Endothelial cell of umbilical vein (primary cell): ENCODE results near the gene TMEM128. TPM values are rescaled to one million over a fixed set of nuclear protein-coding genes. Genes with fewer than 3 reads are reported as not detected.

Source experiments
- BruUV-seq: library from RNA; stranded (reverse); fragments of 400-500 nt; replicated peaks from 2 replicates; lab custom pipeline; 2021; lab: Mats Ljungman, UMichigan
- CTCF ChIA-PET: fragments of 300-600, 350-600 bp; sonication (Branson Sonifier 250); formaldehyde crosslinking; loops from one replicate; lab custom pipeline; 2021; ENCODE audit warnings: antibody characterized with exemption, inconsistent platforms; lab: Charles Lee
- POLR2A ChIA-PET: fragments of 300-600, 350-600 bp; sonication (Branson Sonifier 250); formaldehyde crosslinking; loops from one replicate; lab custom pipeline; 2021; ENCODE audit warnings: antibody characterized with exemption, inconsistent platforms; lab: Charles Lee
- DNase-seq: peaks from one replicate; pipeline ENCODE4 v3.0.0-alpha.2; 2011; ENCODE audit warnings: low read depth, low spot score
- FAIRE-seq: peaks from 2 replicates; lab custom pipeline; 2011; peaks lifted over from hg19 to GRCh38; lab: Jason Lieb, UNC
- H2AFZ ChIP-seq: 2 replicates; pipeline ENCODE4 v1.6.0; 2012; ENCODE audit warnings: low read depth, low read length, control low read depth, inconsistent platforms
- H3K27ac ChIP-seq: 2 replicates; pipeline ENCODE4 v1.5.1; 2011; ENCODE audit warnings: low read depth, mild to moderate bottlenecking, control low read depth, low read length, moderate library complexity; ENCODE audit not compliant: insufficient read depth
- H3K27me3 ChIP-seq, 2 experiments: 2 replicates each; pipeline versions ENCODE4 v1.6.0 to v1.6.1; 2011; ENCODE audit warnings: low read length in 2 of 2, mixed read lengths in 1 of 2; ENCODE audit not compliant: control insufficient read depth in 2 of 2, insufficient read depth in 2 of 2
- H3K36me3 ChIP-seq, 2 experiments: 2 replicates in 1 of 2; 3 replicates in 1 of 2; pipeline ENCODE4 v1.5.1; 2011; ENCODE audit warnings: low read length in 2 of 2, mild to moderate bottlenecking in 1 of 2, moderate library complexity in 1 of 2; ENCODE audit not compliant: control insufficient read depth in 2 of 2, insufficient read depth in 2 of 2; ENCODE audit errors: extremely low read depth in 1 of 2
- H3K4me1 ChIP-seq: 3 replicates; pipeline ENCODE4 v1.5.1; 2011; ENCODE audit warnings: mild to moderate bottlenecking, low read length; ENCODE audit not compliant: control insufficient read depth, insufficient read depth; ENCODE audit errors: extremely low read depth
- H3K4me2 ChIP-seq: 2 replicates; pipeline ENCODE4 v1.6.1; 2011; ENCODE audit warnings: low read length, control low read depth, mixed read lengths; ENCODE audit not compliant: insufficient read depth
- H3K4me3 ChIP-seq, 3 experiments: fragments of 200-600 bp in 1 of 3; sonication (generic), shearing (Covaris generic) in 1 of 3; replicated peaks in 1 of 3; 2 replicates each; pipeline ENCODE4 v1.5.1; 2011 to 2016; ENCODE audit warnings: control low read depth in 3 of 3, low read length in 3 of 3, mild to moderate bottlenecking in 2 of 3, inconsistent platforms in 1 of 3, low read depth in 1 of 3, moderate library complexity in 1 of 3; ENCODE audit not compliant: insufficient read depth in 1 of 3
- H3K79me2 ChIP-seq: 2 replicates; pipeline ENCODE4 v1.6.0; 2012; ENCODE audit warnings: low read length, inconsistent platforms; ENCODE audit not compliant: control insufficient read depth, insufficient read depth
- H3K9ac ChIP-seq: replicated peaks from 2 replicates; pipeline ENCODE3; 2011; ENCODE audit warnings: low read length, control low read depth; ENCODE audit not compliant: insufficient read depth; ENCODE audit errors: extremely low read depth
- H3K9me1 ChIP-seq: replicated peaks from 3 replicates; pipeline ENCODE4 v1.6.0; 2011; ENCODE audit warnings: mild to moderate bottlenecking, low read length; ENCODE audit not compliant: control insufficient read depth, insufficient read depth; ENCODE audit errors: extremely low read depth
- H3K9me3 ChIP-seq: replicated peaks from 2 replicates; pipeline ENCODE4 v1.5.1; 2012; ENCODE audit warnings: low read length, inconsistent platforms; ENCODE audit not compliant: control insufficient read depth, insufficient read depth
- H4K20me1 ChIP-seq: replicated peaks from 2 replicates; pipeline ENCODE3; 2011; ENCODE audit warnings: mild to moderate bottlenecking, low read length; ENCODE audit not compliant: control insufficient read depth, insufficient read depth; ENCODE audit errors: extremely low read depth
- FOS ChIP-seq: IDR thresholded peaks from 2 replicates; pipeline ENCODE4 v1.6.1; 2011; ENCODE audit warnings: mild to moderate bottlenecking, low read length, moderate library complexity, borderline replicate concordance; ENCODE audit not compliant: insufficient read depth
- GATA2 ChIP-seq: IDR thresholded peaks from 2 replicates; pipeline ENCODE4 v1.7.0; 2011; ENCODE audit warnings: low read depth, mild to moderate bottlenecking, moderate library complexity, mixed read lengths, low read length; ENCODE audit not compliant: insufficient read length, insufficient read depth
- JUN ChIP-seq: IDR thresholded peaks from 2 replicates; pipeline ENCODE4 v1.6.1; 2011; ENCODE audit warnings: borderline replicate concordance, low read depth; ENCODE audit not compliant: insufficient read length, insufficient read depth
- MAX ChIP-seq: IDR thresholded peaks from 2 replicates; pipeline ENCODE4 v1.6.1; 2011; ENCODE audit not compliant: insufficient read depth, insufficient read length
- MYC ChIP-seq: IDR thresholded peaks from one replicate; pipeline ENCODE4 v1.6.1; 2011; ENCODE audit warnings: mild to moderate bottlenecking, low read depth, low read length
- POLR2A ChIP-seq: IDR thresholded peaks from 2 replicates; pipeline ENCODE4 v1.6.1; 2012; ENCODE audit warnings: low read depth, mild to moderate bottlenecking, control low read depth, low read length
- POLR2AphosphoS5 ChIP-seq: IDR thresholded peaks from 2 replicates; pipeline ENCODE4 v1.6.1; 2012; ENCODE audit warnings: low read depth, mild to moderate bottlenecking, control low read depth, low read length, moderate library complexity; ENCODE audit not compliant: insufficient read depth
- dilution Hi-C: fragments of 300-500 bp; cut with MboI; formaldehyde crosslinking; loops from one replicate; pipeline ENCODE4 v1.15.0; 2019; ENCODE audit warnings: low sequenced_read_pairs; ENCODE audit not compliant: extremely low pct_ligation_motif_present
- intact Hi-C: fragments of 100-400 bp; cut with micrococcal nuclease; formaldehyde crosslinking; loops from one replicate; pipeline ENCODE4 v1.10.0; 2022
- polyA plus RNA-seq, 4 experiments: library from polyadenylated mRNA; depleted of rRNA in 3 of 4; stranded (reverse) in 3 of 4; unstranded in 1 of 4; fragments of >200 nt; gene quantifications; 2 replicates each; pipeline versions ENCODE4 v1.2.1 to v1.2.3, GENCODE V29; 2011 to 2012; ENCODE audit warnings: missing spikeins in 1 of 4
- total RNA-seq: library from RNA; stranded (reverse); gene quantifications from 2 replicates; pipeline ENCODE4 v1.2.3, GENCODE V29; 2021
- TF ChIP-seq, protein P1 (sequence below), 2 donors: IDR thresholded peaks; 1 replicate in 1 of 2; 2 replicates in 1 of 2; pipeline ENCODE4 v1.5.1; 2011; ENCODE audit warnings: low read length in 2 of 2, mild to moderate bottlenecking in 2 of 2, moderate library complexity in 2 of 2, control low read depth in 1 of 2, inconsistent platforms in 1 of 2, low read depth in 1 of 2; ENCODE audit not compliant: insufficient read depth in 1 of 2; ENCODE audit errors: extremely low read depth in 1 of 2

TMEM128 gene
- total and polyA plus RNA-seq, 2 donors (not counting 3 experiments of a cell fraction or from before 2014, with no cell fraction given), result 11.5 to 23.8 TPM

- no peaks in the 10 kb centered on the region for H3K9me1 ChIP-seq
- no peak overlapping the region for H3K27ac ChIP-seq
- TF ChIP-seq, protein P1, sequence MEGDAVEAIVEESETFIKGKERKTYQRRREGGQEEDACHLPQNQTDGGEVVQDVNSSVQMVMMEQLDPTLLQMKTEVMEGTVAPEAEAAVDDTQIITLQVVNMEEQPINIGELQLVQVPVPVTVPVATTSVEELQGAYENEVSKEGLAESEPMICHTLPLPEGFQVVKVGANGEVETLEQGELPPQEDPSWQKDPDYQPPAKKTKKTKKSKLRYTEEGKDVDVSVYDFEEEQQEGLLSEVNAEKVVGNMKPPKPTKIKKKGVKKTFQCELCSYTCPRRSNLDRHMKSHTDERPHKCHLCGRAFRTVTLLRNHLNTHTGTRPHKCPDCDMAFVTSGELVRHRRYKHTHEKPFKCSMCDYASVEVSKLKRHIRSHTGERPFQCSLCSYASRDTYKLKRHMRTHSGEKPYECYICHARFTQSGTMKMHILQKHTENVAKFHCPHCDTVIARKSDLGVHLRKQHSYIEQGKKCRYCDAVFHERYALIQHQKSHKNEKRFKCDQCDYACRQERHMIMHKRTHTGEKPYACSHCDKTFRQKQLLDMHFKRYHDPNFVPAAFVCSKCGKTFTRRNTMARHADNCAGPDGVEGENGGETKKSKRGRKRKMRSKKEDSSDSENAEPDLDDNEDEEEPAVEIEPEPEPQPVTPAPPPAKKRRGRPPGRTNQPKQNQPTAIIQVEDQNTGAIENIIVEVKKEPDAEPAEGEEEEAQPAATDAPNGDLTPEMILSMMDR (IDR thresholded peaks at IDR 0.05; ENCODE audit: extremely low read depth in 1 of 2, insufficient read depth in 1 of 2, low read depth in 1 of 2, low read length in 2 of 2), result no peak
- TF ChIP-seq FOS (no peak), GATA2 (no peak), MAX (no peak), POLR2AphosphoS5 (no peak), MYC (no peak), JUN (no peak), POLR2A (no peak)
- no peak overlapping the region for H3K9ac ChIP-seq
- no peaks in the 10 kb centered on the region for H3K9me3 ChIP-seq
- H3K4me3 ChIP-seq, result no peak overlapping the region
- H3K4me2 ChIP-seq, result no peak overlapping the region
- no peaks in the 10 kb centered on the region for H3K36me3 ChIP-seq
- H3K79me2 ChIP-seq, result no peaks in the 10 kb centered on the region
- H2AFZ ChIP-seq, result no peak overlapping the region
- no peak for DNase-seq
- FAIRE-seq, result no peak
- no TSS peak for BruUV-seq
- dilution Hi-C loops (no loop called here), intact Hi-C loops (no loop called here)
- no peaks in the 10 kb centered on the region for H4K20me1 ChIP-seq
- ChIA-PET POLR2A (no interaction called here), CTCF (no interaction called here)
- no peaks in the 10 kb centered on the region for H3K27me3 ChIP-seq
- no peaks in the 10 kb centered on the region for H3K4me1 ChIP-seq
Observed at GRCh38 chr4:4203688-4204400, 44.2 kb downstream of the TMEM128 start.
